T-helper 1 cell treated with Interleukin-12 subunit alpha and Interleukin-12 subunit beta and Interleukin-4 antibody, amounts not matched to agents 30 μg/mL and 1 μg/mL, for 36 hours (primary cell): ENCODE data around the gene C14orf180.
"Not testable (repeated sequence)": the region's sequence is repeated elsewhere in the genome, so short reads cannot be mapped to it uniquely, and the experiment has no call there.

Experiments used
- H3K27ac Mint-ChIP-seq: one replicate; pipeline ENCODE4 v1.8.0; 2021; ENCODE audit warnings: mild to moderate bottlenecking, mixed read lengths
- H3K27me3 Mint-ChIP-seq: one replicate; pipeline ENCODE4 v1.8.0; 2021; ENCODE audit warnings: low read depth, mixed read lengths
- H3K36me3 Mint-ChIP-seq: one replicate; pipeline ENCODE4 v1.8.0; 2021; ENCODE audit warnings: low read depth, mixed read lengths
- H3K4me1 Mint-ChIP-seq: one replicate; pipeline ENCODE4 v1.8.0; 2021; ENCODE audit warnings: low read depth, mixed read lengths
- H3K4me3 Mint-ChIP-seq: one replicate; pipeline ENCODE4 v1.8.0; 2021; ENCODE audit warnings: mild to moderate bottlenecking, moderate library complexity, mixed read lengths
- H3K9me3 Mint-ChIP-seq: one replicate; pipeline ENCODE4 v1.8.0; 2021; ENCODE audit warnings: mixed read lengths

The C14orf180 gene

GRCh38 chr14:104576232-104576969 lies 3.2 kb upstream of the C14orf180 start:
- Mint-ChIP-seq H3K27me3 (no peaks in the 10 kb centered on the region), H3K36me3 (no peaks in the 10 kb centered on the region), H3K4me1 (no peaks in the 10 kb centered on the region), H3K27ac (no peak overlapping the region), H3K4me3 (no peak overlapping the region), H3K9me3 (no peaks in the 10 kb centered on the region)

- Mint-ChIP-seq H3K36me3 (no peaks in the 10 kb centered on the region), H3K4me1 (no peaks in the 10 kb centered on the region), H3K4me3 (no peak overlapping the region), H3K27me3 (no peaks in the 10 kb centered on the region), H3K9me3 (no peaks in the 10 kb centered on the region), H3K27ac (no peak overlapping the region)
Observed at GRCh38 chr14:104576970-104577332, 2.6 kb upstream of the C14orf180 start.

- no peak overlapping the region for H3K27ac Mint-ChIP-seq
- H3K27me3 Mint-ChIP-seq: no peaks in the 10 kb centered on the region
- no peak overlapping the region for H3K4me3 Mint-ChIP-seq
- H3K4me1 Mint-ChIP-seq: no peaks in the 10 kb centered on the region
- H3K9me3 Mint-ChIP-seq: no peaks in the 10 kb centered on the region
- no peaks in the 10 kb centered on the region for H3K36me3 Mint-ChIP-seq
Observed at GRCh38 chr14:104577426-104577825, 2.1 kb upstream of the C14orf180 start.

- Mint-ChIP-seq H3K9me3 (no peaks in the 10 kb centered on the region), H3K27ac (no peak overlapping the region), H3K27me3 (no peaks in the 10 kb centered on the region), H3K4me1 (no peaks in the 10 kb centered on the region), H3K36me3 (no peaks in the 10 kb centered on the region), H3K4me3 (no peak overlapping the region)
Observed at GRCh38 chr14:104577847-104578301, 1.7 kb upstream of the C14orf180 start.

- no peaks in the 10 kb centered on the region for H3K4me1 Mint-ChIP-seq
Observed at GRCh38 chr14:104578321-104578720, 1.2 kb upstream of the C14orf180 start.

GRCh38 chr14:104579939-104580338 lies 375 bp downstream of the C14orf180 start:
- H3K9me3 Mint-ChIP-seq, H3K27me3 Mint-ChIP-seq, H3K4me1 Mint-ChIP-seq, H3K27ac Mint-ChIP-seq, H3K4me3 Mint-ChIP-seq, H3K36me3 Mint-ChIP-seq: not testable (repeated sequence)

More at GRCh38 chr14:104578321-104578720, 1.2 kb upstream of the C14orf180 start:
- no peaks in the 10 kb centered on the region for H3K9me3 Mint-ChIP-seq
- no peak overlapping the region for H3K4me3 Mint-ChIP-seq
- no peaks in the 10 kb centered on the region for H3K27me3 Mint-ChIP-seq
- no peaks in the 10 kb centered on the region for H3K36me3 Mint-ChIP-seq
- H3K27ac Mint-ChIP-seq: no peak overlapping the region

GRCh38 chr14:104580961-104581360 lies 1.4 kb downstream of the C14orf180 start:
- no peaks in the 10 kb centered on the region for H3K4me1 Mint-ChIP-seq
- no peak overlapping the region for H3K27ac Mint-ChIP-seq
- no peaks in the 10 kb centered on the region for H3K9me3 Mint-ChIP-seq
- no peaks in the 10 kb centered on the region for H3K36me3 Mint-ChIP-seq
- no peak overlapping the region for H3K4me3 Mint-ChIP-seq
- no peaks in the 10 kb centered on the region for H3K27me3 Mint-ChIP-seq

- H3K36me3 Mint-ChIP-seq: no peaks in the 10 kb centered on the region
- no peaks in the 10 kb centered on the region for H3K9me3 Mint-ChIP-seq
- no peaks in the 10 kb centered on the region for H3K4me1 Mint-ChIP-seq
- no peak overlapping the region for H3K27ac Mint-ChIP-seq
- H3K27me3 Mint-ChIP-seq: no peaks in the 10 kb centered on the region
- no peak overlapping the region for H3K4me3 Mint-ChIP-seq
Observed at GRCh38 chr14:104581521-104581920, 2.0 kb downstream of the C14orf180 start.

GRCh38 chr14:104582005-104582404 lies 2.4 kb downstream of the C14orf180 start:
- H3K4me3 Mint-ChIP-seq: no peak overlapping the region
- H3K4me1 Mint-ChIP-seq: no peaks in the 10 kb centered on the region
- no peaks in the 10 kb centered on the region for H3K36me3 Mint-ChIP-seq
- no peaks in the 10 kb centered on the region for H3K27me3 Mint-ChIP-seq
- H3K9me3 Mint-ChIP-seq: no peaks in the 10 kb centered on the region
- no peak overlapping the region for H3K27ac Mint-ChIP-seq

GRCh38 chr14:104582662-104583061 lies 3.1 kb downstream of the C14orf180 start:
- Mint-ChIP-seq H3K27me3 (no peaks in the 10 kb centered on the region), H3K27ac (no peak overlapping the region), H3K9me3 (no peaks in the 10 kb centered on the region), H3K4me1 (no peaks in the 10 kb centered on the region), H3K4me3 (no peak overlapping the region), H3K36me3 (no peaks in the 10 kb centered on the region)

GRCh38 chr14:104583424-104584306 lies 4.1 kb downstream of the C14orf180 start:
- Mint-ChIP-seq H3K4me3 (no peak overlapping the region), H3K4me1 (no peaks in the 10 kb centered on the region), H3K27ac (no peak overlapping the region), H3K27me3 (no peaks in the 10 kb centered on the region), H3K36me3 (no peaks in the 10 kb centered on the region), H3K9me3 (no peaks in the 10 kb centered on the region)

GRCh38 chr14:104584557-104584956 lies 5.0 kb downstream of the C14orf180 start:
- Mint-ChIP-seq H3K4me1 (no peaks in the 10 kb centered on the region), H3K36me3 (no peaks in the 10 kb centered on the region), H3K27ac (no peak overlapping the region), H3K9me3 (no peaks in the 10 kb centered on the region), H3K4me3 (no peak overlapping the region), H3K27me3 (no peaks in the 10 kb centered on the region)

GRCh38 chr14:104585966-104586697 lies 6.6 kb downstream of the C14orf180 start:
- Mint-ChIP-seq H3K36me3 (no peaks in the 10 kb centered on the region), H3K27me3 (no peaks in the 10 kb centered on the region), H3K27ac (no peak overlapping the region), H3K9me3 (no peaks in the 10 kb centered on the region), H3K4me1 (no peaks in the 10 kb centered on the region), H3K4me3 (no peak overlapping the region)

- no peak overlapping the region for H3K27ac Mint-ChIP-seq
- H3K9me3 Mint-ChIP-seq: no peaks in the 10 kb centered on the region
- H3K4me1 Mint-ChIP-seq: no peaks in the 10 kb centered on the region
- H3K36me3 Mint-ChIP-seq: no peaks in the 10 kb centered on the region
- no peak overlapping the region for H3K4me3 Mint-ChIP-seq
- H3K27me3 Mint-ChIP-seq: no peaks in the 10 kb centered on the region
Observed at GRCh38 chr14:104586832-104587620, 7.5 kb downstream of the C14orf180 start.
